Erythroblast (primary cell): ENCODE data around the gene DENND6B.
A peak's percentile ranks its signal among the peaks of the same experiment; 100 is the strongest.
"Not testable (repeated sequence)": the region's sequence is repeated elsewhere in the genome, so short reads cannot be mapped to it uniquely, and the experiment has no call there.

Source experiments
- DNase-seq, 2 experiments: peaks; one replicate each; lab custom pipeline; 2025; lab: John Stamatoyannopoulos, UW
- GATA1 ChIP-seq: IDR thresholded peaks from 2 replicates; pipeline ENCODE4 v1.6.1; 2011; ENCODE audit warnings: low read depth, mild to moderate bottlenecking, control low read depth, low read length, moderate library complexity
- POLR2A ChIP-seq: IDR thresholded peaks from 2 replicates; pipeline ENCODE4 v1.6.1; 2011; ENCODE audit warnings: mild to moderate bottlenecking, low read length

The DENND6B gene

GRCh38 chr22:50275181-50276055 is 51.4 kb downstream of the DENND6B start:
- DNase-seq: no peak
- TF ChIP-seq POLR2A: no peak
- TF ChIP-seq GATA1: no peak

GRCh38 chr22:50274771-50275170 is 52.0 kb downstream of the DENND6B start:
- TF ChIP-seq GATA1 (no peak), POLR2A (no peak)
- DNase-seq: no peak

DNA sequence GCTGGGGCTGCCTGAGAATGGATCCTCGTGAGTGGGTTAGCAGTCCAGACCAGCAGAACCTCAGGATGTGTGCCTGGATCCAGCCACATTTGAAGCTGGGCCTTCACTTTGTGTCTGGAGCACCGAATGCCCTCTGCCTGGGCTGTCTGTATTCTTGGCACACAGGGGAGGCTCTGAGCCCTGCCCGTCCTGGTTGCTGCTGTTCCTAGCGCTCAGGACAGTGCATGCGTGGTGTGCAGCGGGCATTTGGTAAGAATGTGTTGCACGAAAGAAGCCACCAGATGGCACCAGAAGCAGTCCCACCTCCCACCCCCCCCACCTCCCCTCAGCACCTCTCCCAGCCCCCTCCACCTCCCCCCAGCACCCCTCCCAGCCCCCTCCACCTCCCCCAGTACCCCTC is 52.5 kb downstream of the DENND6B start:
- peak; percentile 37 to 50 for DNase-seq
- TF ChIP-seq GATA1 (no peak), POLR2A (no peak)

- not testable (repeated sequence) for DNase-seq
Measured at GRCh38 chr22:50273781-50274180, 53.0 kb downstream of the DENND6B start.

GRCh38 chr22:50273352-50273751 is 53.5 kb downstream of the DENND6B start:
- not testable (repeated sequence) for DNase-seq

DNA sequence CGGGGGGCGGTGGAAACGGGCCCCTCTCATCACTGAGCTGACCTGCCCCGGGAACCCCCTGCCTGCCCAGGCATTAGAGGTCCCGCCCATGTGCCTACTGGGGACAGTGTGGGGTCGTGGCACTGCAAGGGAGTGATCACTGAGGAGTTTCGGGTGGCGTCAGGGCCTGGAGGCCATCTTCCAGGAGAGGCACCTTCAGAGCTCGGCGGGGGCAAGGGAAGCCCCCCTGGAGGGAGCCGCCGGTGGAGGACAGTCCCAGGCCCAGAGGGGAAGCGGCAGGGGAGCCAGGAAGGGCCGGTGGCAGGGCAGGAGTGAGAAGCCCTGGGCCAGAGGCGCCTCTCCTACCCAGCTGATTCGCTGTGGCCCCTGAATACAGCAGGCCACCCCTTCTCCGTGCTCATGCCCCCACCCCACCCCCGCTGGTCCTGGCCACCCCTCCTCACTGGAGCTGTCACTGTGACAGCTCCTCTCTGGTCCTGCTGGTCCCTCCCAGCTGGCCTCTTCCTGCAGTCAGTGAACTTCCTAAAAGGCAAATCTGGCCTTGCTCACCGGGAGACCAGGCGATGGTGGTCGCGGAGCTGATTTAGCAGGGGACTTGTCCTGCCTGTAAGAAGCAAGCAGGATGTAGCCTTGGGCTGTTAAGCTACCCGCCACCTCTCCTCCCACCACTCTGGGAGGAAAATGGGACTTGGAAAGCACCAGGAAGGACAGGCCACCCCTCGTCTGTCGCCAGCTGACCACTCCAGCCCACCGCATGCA is 54.6 kb downstream of the DENND6B start:
- no peak for DNase-seq
- TF ChIP-seq POLR2A: no peak
- no peak for TF ChIP-seq GATA1

DNA sequence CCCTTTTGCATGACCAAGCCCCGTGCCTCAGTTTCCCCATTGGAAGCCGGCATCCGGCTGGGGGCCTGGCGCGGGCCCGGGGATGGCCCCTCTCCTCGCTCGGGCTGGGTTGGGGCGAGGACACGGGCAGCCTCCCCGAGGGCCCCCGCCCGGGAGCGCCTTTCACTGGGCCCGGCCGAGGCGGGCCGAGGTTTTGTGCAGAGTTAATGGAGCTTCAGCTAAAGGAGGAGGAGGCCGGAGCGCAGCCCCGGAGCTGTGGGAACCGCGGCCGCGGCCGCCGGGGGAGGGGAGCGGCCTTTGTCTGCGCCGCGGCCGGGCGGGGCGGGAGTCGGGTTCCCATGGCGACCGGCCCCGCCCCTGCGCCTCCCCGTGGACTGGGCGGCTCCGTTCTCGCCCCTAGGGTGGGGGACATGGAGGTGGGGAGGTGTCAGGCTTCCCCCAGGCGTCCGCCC is 55.3 kb downstream of the DENND6B start:
- DNase-seq: peak; percentile 68 to 76
- no peak for TF ChIP-seq GATA1
- no peak for TF ChIP-seq POLR2A

DNA sequence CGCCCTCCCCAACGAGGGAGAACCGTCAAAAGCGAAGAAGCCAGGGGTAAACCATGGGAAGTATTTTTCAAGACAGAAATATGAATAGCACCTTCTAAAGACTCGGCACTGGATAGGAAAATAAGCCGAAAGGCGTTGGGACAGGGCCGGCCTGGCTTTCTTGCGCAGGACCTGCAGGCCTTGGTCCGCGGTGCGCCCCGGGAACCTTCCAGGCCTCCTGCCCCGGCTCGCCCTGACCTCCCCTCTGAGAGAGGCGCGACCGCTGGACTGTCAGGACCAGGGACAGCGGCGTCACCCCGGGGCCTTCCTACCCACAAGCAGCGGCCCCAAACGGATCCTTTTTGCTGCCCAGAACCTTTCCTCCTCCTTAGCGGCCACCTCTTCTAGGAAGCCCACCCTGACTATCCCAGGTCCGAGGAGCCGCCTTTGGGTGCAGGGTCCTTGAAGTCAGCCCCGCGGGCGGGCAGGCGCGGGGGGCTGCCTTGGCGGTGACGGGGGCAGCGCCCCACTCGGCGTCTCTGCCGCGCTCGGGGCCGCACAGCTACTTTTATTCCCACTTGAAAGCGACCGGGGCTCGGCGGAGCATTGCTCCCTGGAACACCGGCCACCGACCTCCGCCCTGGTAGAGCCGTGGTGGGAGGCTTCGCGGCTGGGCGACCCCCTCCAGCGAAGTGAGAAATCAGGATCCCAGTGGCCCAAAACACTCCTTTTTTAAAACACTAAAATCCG is 56.0 kb downstream of the DENND6B start:
- DNase-seq: peak; percentile 70 to 71
- no peak for TF ChIP-seq POLR2A
- TF ChIP-seq GATA1: no peak

GRCh38 chr22:50269970-50270665 is 56.7 kb downstream of the DENND6B start, which contains the start of gene MAPK11:
MAPK11 (minus strand) TSS chr22:50270380; CDS start chr22:50270292, 88 bp downstream.
- no peak for DNase-seq
- TF ChIP-seq GATA1 (no peak), POLR2A (no peak)

GRCh38 chr22:50269573-50269969 is 57.2 kb downstream of the DENND6B start:
- DNase-seq: no peak
- TF ChIP-seq GATA1: no peak
- no peak for TF ChIP-seq POLR2A

DNA sequence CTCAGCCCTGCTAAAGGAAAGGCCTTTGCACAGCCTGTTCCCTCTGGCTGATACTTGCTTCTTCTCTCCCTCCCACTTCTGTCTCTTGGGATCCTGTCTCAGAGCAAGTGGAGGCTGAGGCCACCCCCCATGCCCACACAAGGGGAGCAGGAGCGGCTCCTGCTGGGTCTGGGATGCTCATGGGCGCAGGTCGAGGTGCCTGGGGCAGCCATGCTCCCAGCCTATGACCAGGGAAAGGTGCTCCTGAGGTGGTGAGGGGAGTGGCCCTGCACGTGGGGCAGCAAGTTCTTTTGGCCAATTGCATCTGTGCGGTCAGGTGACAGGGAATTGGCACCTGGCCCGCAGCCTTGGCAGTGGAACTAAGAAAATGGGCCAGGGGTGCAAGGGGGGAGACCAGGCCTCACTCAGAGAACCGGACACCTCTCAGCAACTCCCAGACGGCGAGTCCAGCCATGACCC is 58.1 kb downstream of the DENND6B start:
- TF ChIP-seq POLR2A (no peak), GATA1 (no peak)
- DNase-seq: no peak

GRCh38 chr22:50267591-50268390 is 59.0 kb downstream of the DENND6B start:
- peak; percentile 34 to 50 for DNase-seq
- TF ChIP-seq POLR2A (no peak), GATA1 (no peak)
